Lung microvascular endothelial cell (primary cell): ENCODE measurements around the gene ANKS1B. TPM values are rescaled to one million over a fixed set of nuclear protein-coding genes. Genes with fewer than 3 reads are reported as not detected.
"Not testable (repeated sequence)": the region's sequence is repeated elsewhere in the genome, so short reads cannot be mapped to it uniquely, and the experiment has no call there.

Experiments
- DNase-seq, 2 donors: peaks; one replicate each; pipeline versions ENCODE4 v3.0.0 to v3.0.0-alpha.2; 2010; ENCODE audit warnings: low read depth in 2 of 2
- total RNA-seq: library from RNA; depleted of rRNA; stranded (reverse); fragments of >200 nt; gene quantifications from 2 replicates; pipeline ENCODE4 v1.2.1, GENCODE V29; 2014

Gene ANKS1B
- total RNA-seq, 1 donor from 2014 or later = 0.20 TPM

GRCh38 chr12:99278899-99279298 is 705.8 kb downstream of the ANKS1B start:
- no peak for DNase-seq

- no peak for DNase-seq
Measured at GRCh38 chr12:99277591-99278379, 707.0 kb downstream of the ANKS1B start.

GRCh38 chr12:99271071-99271470 is 713.7 kb downstream of the ANKS1B start:
- no peak for DNase-seq

GRCh38 chr12:99267038-99267437 is 717.7 kb downstream of the ANKS1B start:
- no peak for DNase-seq

GRCh38 chr12:99265648-99266047 is 719.1 kb downstream of the ANKS1B start:
- DNase-seq = no peak

- no peak for DNase-seq
Measured at GRCh38 chr12:99261256-99261655, 723.5 kb downstream of the ANKS1B start.

GRCh38 chr12:99260456-99260996 is 724.2 kb downstream of the ANKS1B start:
- no peak for DNase-seq

- DNase-seq = no peak
Measured at GRCh38 chr12:99259040-99259934, 725.4 kb downstream of the ANKS1B start.

GRCh38 chr12:99257672-99258071 is 727.1 kb downstream of the ANKS1B start:
- DNase-seq = no peak

GRCh38 chr12:99253068-99253467 is 731.7 kb downstream of the ANKS1B start:
- DNase-seq = no peak

GRCh38 chr12:99250091-99250490 is 734.6 kb downstream of the ANKS1B start:
- DNase-seq = no peak

- DNase-seq = no peak
Measured at GRCh38 chr12:99249543-99249942, 735.2 kb downstream of the ANKS1B start.

- DNase-seq = not testable (repeated sequence)
Measured at GRCh38 chr12:99237907-99238538, 746.7 kb downstream of the ANKS1B start.

- no peak for DNase-seq
Measured at GRCh38 chr12:99235381-99235780, 749.4 kb downstream of the ANKS1B start.

- no peak for DNase-seq
Measured at GRCh38 chr12:99234702-99235101, 750.0 kb downstream of the ANKS1B start.

GRCh38 chr12:99232324-99232723 is 752.4 kb downstream of the ANKS1B start:
- DNase-seq = no peak

- no peak for DNase-seq
Measured at GRCh38 chr12:99231031-99231430, 753.7 kb downstream of the ANKS1B start.

- DNase-seq = no peak
Measured at GRCh38 chr12:99224237-99224636, 760.5 kb downstream of the ANKS1B start.

GRCh38 chr12:99223579-99223978 is 761.2 kb downstream of the ANKS1B start:
- DNase-seq = no peak

- DNase-seq = no peak
Measured at GRCh38 chr12:99213047-99213446, 771.7 kb downstream of the ANKS1B start.

GRCh38 chr12:99212275-99212674 is 772.5 kb downstream of the ANKS1B start:
- DNase-seq = no peak

GRCh38 chr12:99205111-99205510 is 779.6 kb downstream of the ANKS1B start:
- DNase-seq = no peak
